ENCODE measurements around the gene PACSIN1.

DNA sequence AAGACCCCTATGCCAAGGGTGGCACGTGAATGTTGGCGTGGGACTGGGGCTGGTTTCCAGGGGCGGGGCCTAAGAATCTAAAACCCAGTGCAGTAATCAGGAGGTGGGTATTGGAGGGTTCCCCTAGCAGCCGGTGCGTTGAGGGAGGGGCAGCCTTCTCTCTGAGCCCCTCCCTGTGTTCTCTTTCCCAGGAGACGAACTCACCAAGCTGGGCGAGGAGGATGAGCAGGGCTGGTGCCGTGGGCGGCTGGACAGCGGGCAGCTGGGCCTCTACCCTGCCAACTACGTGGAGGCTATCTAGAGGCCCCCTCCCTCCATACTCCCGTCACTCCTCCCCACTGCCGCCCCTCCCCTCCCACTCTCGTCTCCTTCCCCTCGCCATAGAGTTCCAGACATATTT lies 66.4 kb downstream of the PACSIN1 start:
- TF ChIP-seq, protein P1, sequence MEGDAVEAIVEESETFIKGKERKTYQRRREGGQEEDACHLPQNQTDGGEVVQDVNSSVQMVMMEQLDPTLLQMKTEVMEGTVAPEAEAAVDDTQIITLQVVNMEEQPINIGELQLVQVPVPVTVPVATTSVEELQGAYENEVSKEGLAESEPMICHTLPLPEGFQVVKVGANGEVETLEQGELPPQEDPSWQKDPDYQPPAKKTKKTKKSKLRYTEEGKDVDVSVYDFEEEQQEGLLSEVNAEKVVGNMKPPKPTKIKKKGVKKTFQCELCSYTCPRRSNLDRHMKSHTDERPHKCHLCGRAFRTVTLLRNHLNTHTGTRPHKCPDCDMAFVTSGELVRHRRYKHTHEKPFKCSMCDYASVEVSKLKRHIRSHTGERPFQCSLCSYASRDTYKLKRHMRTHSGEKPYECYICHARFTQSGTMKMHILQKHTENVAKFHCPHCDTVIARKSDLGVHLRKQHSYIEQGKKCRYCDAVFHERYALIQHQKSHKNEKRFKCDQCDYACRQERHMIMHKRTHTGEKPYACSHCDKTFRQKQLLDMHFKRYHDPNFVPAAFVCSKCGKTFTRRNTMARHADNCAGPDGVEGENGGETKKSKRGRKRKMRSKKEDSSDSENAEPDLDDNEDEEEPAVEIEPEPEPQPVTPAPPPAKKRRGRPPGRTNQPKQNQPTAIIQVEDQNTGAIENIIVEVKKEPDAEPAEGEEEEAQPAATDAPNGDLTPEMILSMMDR (optimal IDR thresholded peaks at IDR 0.05 in 1 of 3, IDR thresholded peaks at IDR 0.05 in 1 of 3, conservative IDR thresholded peaks at IDR 0.05 in 1 of 3; ENCODE audit: extremely low read depth in 1 of 3, insufficient read depth in 2 of 3, low read length in 3 of 3) = no peak
- no peak for TF ChIP-seq EZH2 (IDR thresholded peaks at IDR 0.05; ENCODE audit: low read length)

All from keratinocyte (primary cell).